HepG2 (cell line): ENCODE data around the gene ODC1. TPM values are rescaled to one million over a fixed set of nuclear protein-coding genes. Genes with fewer than 3 reads are reported as not detected.

Experiments
- BCL6 ChIP-seq: IDR thresholded peaks from 2 replicates; pipeline ENCODE4 v1.6.1; 2016; ENCODE audit warnings: missing genetic modification reagents, missing compliant biosample characterization
- ETV5 ChIP-seq: IDR thresholded peaks from 2 replicates; pipeline ENCODE4 v1.6.1; 2018; ENCODE audit warnings: missing biosample characterization, missing genetic modification reagents, inconsistent platforms, borderline replicate concordance
- GMEB1 ChIP-seq: sonication (generic); formaldehyde crosslinking; IDR thresholded peaks from 2 replicates; pipeline ENCODE4 v1.5.1; 2020; ENCODE audit warnings: missing genetic modification reagents, mild to moderate bottlenecking, borderline replicate concordance
- MAFG ChIP-seq: sonication (generic); formaldehyde crosslinking; IDR thresholded peaks from 2 replicates; pipeline ENCODE4 v1.5.1; 2020; ENCODE audit warnings: mild to moderate bottlenecking, missing genetic modification reagents
- MAFK ChIP-seq, 2 experiments: IDR thresholded peaks in 1 of 2; conservative IDR thresholded peaks in 1 of 2; 2 replicates each; pipeline ENCODE4 v1.6.1; 2011; ENCODE audit warnings: improper control_type of control experiment in 2 of 2, low read length in 2 of 2
- TGIF2 ChIP-seq: IDR thresholded peaks from 2 replicates; pipeline ENCODE4 v1.6.1; 2016; ENCODE audit warnings: control low read depth, missing compliant biosample characterization
- ZMYM3 ChIP-seq: sonication (generic); formaldehyde crosslinking; IDR thresholded peaks from 2 replicates; pipeline ENCODE4 v1.5.1; 2020; ENCODE audit warnings: mild to moderate bottlenecking, missing genetic modification reagents
- ZNF296 ChIP-seq: sonication (generic); formaldehyde crosslinking; conservative IDR thresholded peaks from 2 replicates; pipeline ENCODE4 v1.5.0; 2020; ENCODE audit warnings: mild to moderate bottlenecking, missing genetic modification reagents
- ZNF572 ChIP-seq: sonication (generic); formaldehyde crosslinking; IDR thresholded peaks from 2 replicates; pipeline ENCODE4 v1.5.1; 2020; ENCODE audit warnings: mild to moderate bottlenecking, missing genetic modification reagents
- ZNF609 ChIP-seq: sonication (generic); formaldehyde crosslinking; IDR thresholded peaks from 2 replicates; pipeline ENCODE4 v1.4.0; 2020; ENCODE audit warnings: mild to moderate bottlenecking, missing genetic modification reagents, borderline replicate concordance
- ZNF720 ChIP-seq: sonication (generic); formaldehyde crosslinking; IDR thresholded peaks from 2 replicates; pipeline ENCODE4 v1.4.0; 2020; ENCODE audit warnings: missing genetic modification reagents
- ZXDC ChIP-seq: sonication (generic); formaldehyde crosslinking; IDR thresholded peaks from 2 replicates; pipeline ENCODE4 v1.5.0; 2020; ENCODE audit warnings: mild to moderate bottlenecking, missing genetic modification reagents
- polyA plus RNA-seq, 8 experiments: library from polyadenylated mRNA; depleted of rRNA in 3 of 8; stranded (reverse) in 7 of 8; unstranded in 1 of 8; fragments of >200 nt; fragmentation: Illumina TruSeq in 4 of 8; extraction: Trizol in 4 of 8; gene quantifications; 2 replicates each; pipeline versions ENCODE4 v1.2.1 to v1.2.3, GENCODE V29; 2011 to 2016; ENCODE audit warnings: low read depth in 4 of 8, missing spikeins in 1 of 8, mixed read lengths in 1 of 8; ENCODE audit not compliant: insufficient read depth in 1 of 8
- total RNA-seq, 5 experiments: library from RNA; depleted of rRNA; stranded (reverse); fragments of >200 nt; fragmentation: Illumina TruSeq; extraction: Trizol; gene quantifications; 2 replicates each; pipeline ENCODE4 v1.2.3, GENCODE V29; 2016; ENCODE audit warnings: low read depth in 1 of 5
- TF ChIP-seq, protein P1 (sequence below): sonication (generic); formaldehyde crosslinking; IDR thresholded peaks from 2 replicates; pipeline ENCODE4 v1.4.0; 2020; ENCODE audit warnings: missing genetic modification reagents
- TF ChIP-seq, protein P2 (sequence below): IDR thresholded peaks from 2 replicates; pipeline ENCODE4 v1.4.0; 2020; ENCODE audit warnings: mild to moderate bottlenecking, missing genetic modification reagents

The ODC1 gene
- total and polyA plus RNA-seq, 2 of the 13 experiments (the other 11 are each of a cell fraction or from before 2014, with no cell fraction given): 142 to 371 TPM

DNA sequence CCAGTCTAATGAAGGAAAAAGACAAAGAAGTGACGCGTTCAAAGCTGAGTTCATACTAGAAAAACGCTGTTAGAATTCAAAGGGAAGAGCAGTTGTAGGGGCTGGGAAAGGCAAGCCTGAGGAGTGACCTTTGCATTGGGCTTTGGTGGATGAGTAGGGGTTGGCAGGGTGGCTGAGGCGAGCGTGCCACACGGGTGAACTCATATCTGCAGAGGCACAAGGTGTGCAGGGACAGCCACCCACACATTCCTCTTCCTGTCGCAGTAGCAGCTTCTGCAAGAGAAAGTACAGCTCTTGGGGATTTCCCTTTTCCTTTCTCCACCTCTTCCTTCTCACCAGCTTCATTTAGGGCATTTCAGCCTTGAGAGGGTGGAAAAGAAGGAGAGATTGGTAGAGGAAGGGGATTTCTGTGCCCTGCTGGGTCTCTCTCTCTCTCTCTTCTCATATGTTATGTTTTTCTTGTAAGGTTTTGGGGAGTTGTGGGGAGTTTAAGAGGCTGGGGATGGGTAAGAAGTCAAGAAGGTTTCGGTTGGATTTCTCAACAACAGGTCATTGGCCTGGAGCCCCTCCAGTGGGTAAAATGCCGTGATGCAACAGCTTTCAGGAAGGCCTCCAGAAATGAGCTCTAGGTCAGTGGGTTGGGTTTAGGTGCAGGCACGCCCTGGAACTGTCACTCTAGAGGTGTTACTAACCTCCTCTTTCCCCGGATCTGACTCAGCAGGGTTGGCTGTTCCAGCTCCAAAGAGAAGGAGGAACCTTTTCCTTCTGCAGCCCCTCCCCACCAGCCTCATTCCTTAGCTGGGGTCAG, 40.1 kb downstream of the ODC1 start (continued):
- TF ChIP-seq ZNF609 (CRISPR knock-in tag) (peak; percentile 45; the same call in 1 of the 2 replicates), TGIF2 (CRISPR knock-in tag) (peak; percentile 85; the same call in 1 of the 2 replicates), ZNF572 (CRISPR knock-in tag) (no peak), BCL6 (CRISPR knock-in tag) (peak; percentile 42; the same call in 1 of the 2 replicates), ZNF720 (CRISPR knock-in tag) (no peak), GMEB1 (CRISPR knock-in tag) (no peak), ZNF296 (CRISPR knock-in tag) (no peak), MAFK (conservative IDR thresholded peaks at IDR 0.05 in 1 of 2, IDR thresholded peaks at IDR 0.05 in 1 of 2; ENCODE audit: low read length in 2 of 2) (peak; percentile 60 to 72), MAFG (no peak), ETV5 (peak; percentile 75; the same call in 1 of the 2 replicates), ZXDC (0 out of 2 replicates have a peak, but pooled peaks have one; percentile 65), ZMYM3 (CRISPR knock-in tag) (no peak)
- TF ChIP-seq, protein P1, sequence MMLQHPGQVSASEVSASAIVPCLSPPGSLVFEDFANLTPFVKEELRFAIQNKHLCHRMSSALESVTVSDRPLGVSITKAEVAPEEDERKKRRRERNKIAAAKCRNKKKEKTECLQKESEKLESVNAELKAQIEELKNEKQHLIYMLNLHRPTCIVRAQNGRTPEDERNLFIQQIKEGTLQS: peak; percentile 81
- TF ChIP-seq, protein P2, sequence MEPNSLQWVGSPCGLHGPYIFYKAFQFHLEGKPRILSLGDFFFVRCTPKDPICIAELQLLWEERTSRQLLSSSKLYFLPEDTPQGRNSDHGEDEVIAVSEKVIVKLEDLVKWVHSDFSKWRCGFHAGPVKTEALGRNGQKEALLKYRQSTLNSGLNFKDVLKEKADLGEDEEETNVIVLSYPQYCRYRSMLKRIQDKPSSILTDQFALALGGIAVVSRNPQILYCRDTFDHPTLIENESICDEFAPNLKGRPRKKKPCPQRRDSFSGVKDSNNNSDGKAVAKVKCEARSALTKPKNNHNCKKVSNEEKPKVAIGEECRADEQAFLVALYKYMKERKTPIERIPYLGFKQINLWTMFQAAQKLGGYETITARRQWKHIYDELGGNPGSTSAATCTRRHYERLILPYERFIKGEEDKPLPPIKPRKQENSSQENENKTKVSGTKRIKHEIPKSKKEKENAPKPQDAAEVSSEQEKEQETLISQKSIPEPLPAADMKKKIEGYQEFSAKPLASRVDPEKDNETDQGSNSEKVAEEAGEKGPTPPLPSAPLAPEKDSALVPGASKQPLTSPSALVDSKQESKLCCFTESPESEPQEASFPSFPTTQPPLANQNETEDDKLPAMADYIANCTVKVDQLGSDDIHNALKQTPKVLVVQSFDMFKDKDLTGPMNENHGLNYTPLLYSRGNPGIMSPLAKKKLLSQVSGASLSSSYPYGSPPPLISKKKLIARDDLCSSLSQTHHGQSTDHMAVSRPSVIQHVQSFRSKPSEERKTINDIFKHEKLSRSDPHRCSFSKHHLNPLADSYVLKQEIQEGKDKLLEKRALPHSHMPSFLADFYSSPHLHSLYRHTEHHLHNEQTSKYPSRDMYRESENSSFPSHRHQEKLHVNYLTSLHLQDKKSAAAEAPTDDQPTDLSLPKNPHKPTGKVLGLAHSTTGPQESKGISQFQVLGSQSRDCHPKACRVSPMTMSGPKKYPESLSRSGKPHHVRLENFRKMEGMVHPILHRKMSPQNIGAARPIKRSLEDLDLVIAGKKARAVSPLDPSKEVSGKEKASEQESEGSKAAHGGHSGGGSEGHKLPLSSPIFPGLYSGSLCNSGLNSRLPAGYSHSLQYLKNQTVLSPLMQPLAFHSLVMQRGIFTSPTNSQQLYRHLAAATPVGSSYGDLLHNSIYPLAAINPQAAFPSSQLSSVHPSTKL (CRISPR knock-in tag): peak; percentile 63
